Mesendoderm (in vitro differentiated cells): ENCODE measurements around the gene GAPDH.
"Not testable (repeated sequence)": the region's sequence is repeated elsewhere in the genome, so short reads cannot be mapped to it uniquely, and the experiment has no call there.

Source experiments
- DNase-seq: peaks from one replicate; pipeline ENCODE4 v3.0.0; 2013
- H2AK5ac ChIP-seq: 2 replicates; pipeline ENCODE4 v1.6.1; 2013; ENCODE audit warnings: low read length, inconsistent platforms
- H2BK120ac ChIP-seq: 2 replicates; pipeline ENCODE4 v1.6.1; 2013; ENCODE audit warnings: low read depth, mild to moderate bottlenecking, low read length, moderate library complexity, mixed read lengths
- H2BK15ac ChIP-seq: replicated peaks from 2 replicates; pipeline ENCODE4 v1.6.1; 2013; ENCODE audit warnings: low read depth, mild to moderate bottlenecking, moderate library complexity
- H2BK5ac ChIP-seq: 2 replicates; pipeline ENCODE4 v1.6.1; 2013; ENCODE audit warnings: low read length, inconsistent platforms
- H3K18ac ChIP-seq: 2 replicates; pipeline ENCODE4 v1.6.1; 2013; ENCODE audit warnings: mild to moderate bottlenecking, low read length, mixed read lengths
- H3K23ac ChIP-seq: one replicate; pipeline ENCODE4 v1.6.1; 2013; ENCODE audit warnings: low read length
- H3K27ac ChIP-seq: 2 replicates; pipeline ENCODE4 v1.5.1; 2013; ENCODE audit warnings: low read depth, mild to moderate bottlenecking, inconsistent platforms, low read length, moderate library complexity
- H3K27me3 ChIP-seq: 2 replicates; pipeline ENCODE4 v1.6.1; 2013; ENCODE audit warnings: low read length, control low read depth, mild to moderate bottlenecking, inconsistent platforms; ENCODE audit not compliant: insufficient read depth, poor library complexity
- H3K36me3 ChIP-seq: 2 replicates; pipeline ENCODE4 v1.6.1; 2013; ENCODE audit warnings: low read length, inconsistent platforms; ENCODE audit not compliant: control insufficient read depth, insufficient read depth
- H3K4ac ChIP-seq: one replicate; pipeline ENCODE4 v1.6.1; 2013; ENCODE audit warnings: low read depth, mild to moderate bottlenecking, low read length, moderate library complexity
- H3K4me1 ChIP-seq: 2 replicates; pipeline ENCODE4 v1.6.1; 2013; ENCODE audit warnings: low read depth, low read length, inconsistent platforms; ENCODE audit not compliant: control insufficient read depth
- H3K4me2 ChIP-seq: 2 replicates; pipeline ENCODE4 v1.6.1; 2013; ENCODE audit warnings: low read length
- H3K4me3 ChIP-seq: 2 replicates; pipeline ENCODE4 v1.5.1; 2013; ENCODE audit warnings: mild to moderate bottlenecking, low read length
- H3K56ac ChIP-seq: one replicate; pipeline ENCODE4 v1.6.1; 2013; ENCODE audit warnings: low read length
- H3K79me1 ChIP-seq: 2 replicates; pipeline ENCODE4 v1.6.1; 2013; ENCODE audit warnings: low read length, inconsistent platforms
- H3K79me2 ChIP-seq: 2 replicates; pipeline ENCODE4 v1.6.1; 2013; ENCODE audit warnings: mild to moderate bottlenecking, low read length; ENCODE audit not compliant: control insufficient read depth, insufficient read depth
- H3K9ac ChIP-seq: 2 replicates; pipeline ENCODE4 v1.6.1; 2013; ENCODE audit warnings: low read length, inconsistent platforms
- H4K5ac ChIP-seq: one replicate; pipeline ENCODE4 v1.6.1; 2013; ENCODE audit warnings: low read length
- H4K8ac ChIP-seq: one replicate; pipeline ENCODE4 v1.6.1; 2013; ENCODE audit warnings: low read depth, mild to moderate bottlenecking, control low read depth, low read length, moderate library complexity
- WGBS: extraction: QIAGEN DNeasy Blood & Tissue Kit; methylation state at CpG from one replicate; pipeline ENCODE4 v1.1.7; 2013; ENCODE audit warnings: low lambda C conversion rate, missing lambda C conversion rate; ENCODE audit not compliant: insufficient coverage; ENCODE audit errors: extremely low coverage; 5-methylcytosine and 5-hydroxymethylcytosine counted together

GAPDH gene

DNA sequence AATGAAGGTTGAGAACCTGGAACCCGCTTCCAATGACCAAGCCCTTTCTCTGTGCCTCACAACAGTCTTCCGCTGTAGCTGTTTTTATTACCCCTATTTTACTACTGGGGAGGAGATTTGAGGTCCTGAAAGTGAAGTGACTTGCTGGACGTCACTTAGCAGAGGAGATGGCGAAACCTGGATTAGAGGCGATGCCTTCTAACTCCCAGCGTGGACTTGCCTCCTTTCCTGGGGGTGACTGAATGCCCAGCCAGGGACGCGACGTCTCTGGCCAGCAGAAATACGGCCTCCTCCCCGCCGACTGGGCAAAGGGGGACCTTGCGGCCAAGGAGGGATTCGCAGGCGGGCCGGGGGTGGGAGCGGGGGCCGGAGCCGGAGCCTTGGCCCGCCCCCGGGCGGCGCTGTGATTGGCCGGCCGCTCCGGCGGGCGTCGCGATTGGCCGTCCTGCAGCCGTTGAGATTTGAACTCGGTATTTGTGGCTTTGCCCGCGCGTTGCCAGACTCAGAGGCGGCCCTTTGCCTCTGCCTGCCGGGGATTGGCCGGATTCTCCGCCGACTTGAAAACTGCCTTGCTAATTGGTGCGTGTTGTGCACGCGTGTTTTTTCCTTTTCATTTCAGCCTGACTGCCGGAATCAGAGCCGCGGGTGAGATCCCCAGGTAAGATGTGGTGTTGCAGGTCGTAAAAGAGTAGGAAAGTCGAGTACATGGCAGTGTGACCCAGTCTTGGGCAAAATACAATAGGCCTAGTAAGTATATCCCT lies 40.6 kb upstream of the GAPDH start, which contains the start of gene NCAPD2:
TSS of gene NCAPD2 (plus strand) at position 606 of the 761 bp plus-strand sequence. CDS start 997 bp downstream, outside the sequence.
- peak; percentile 99 for DNase-seq
- H2BK120ac ChIP-seq: no peak within 1 kb of the TSS
- peak within 1 kb of the TSS; percentile 41 for H4K8ac ChIP-seq
- H2BK15ac ChIP-seq: no peak within 1 kb of the TSS
- H3K4ac ChIP-seq: peak within 1 kb of the TSS; percentile 78
- peak within 1 kb of the TSS; percentile 100 for H4K5ac ChIP-seq
- H3K79me2 ChIP-seq: peaks cover 22% of the 10 kb centered on the region
- peak within 1 kb of the TSS; percentile 90 for H3K27ac ChIP-seq
- peak within 1 kb of the TSS; percentile 100 for H3K9ac ChIP-seq
- H3K18ac ChIP-seq: peak within 1 kb of the TSS; percentile 63
- H3K4me2 ChIP-seq: peak within 1 kb of the TSS; percentile 100
- H3K36me3 ChIP-seq: peaks cover 3% of the 10 kb centered on the region
- peak within 1 kb of the TSS; percentile 93 for H2BK5ac ChIP-seq
- no peaks in the 10 kb centered on the region for H3K27me3 ChIP-seq
- no peak within 1 kb of the TSS for H3K23ac ChIP-seq
- peak within 1 kb of the TSS; percentile 94 for H2AK5ac ChIP-seq
- peak within 1 kb of the TSS; percentile 99 for H3K4me3 ChIP-seq
- WGBS: no CpG with 5 or more reads among the region's 49 CpGs
- H3K56ac ChIP-seq: peak within 1 kb of the TSS; percentile 100
- H3K79me1 ChIP-seq: peaks cover 18% of the 10 kb centered on the region
- peaks cover 7% of the 10 kb centered on the region for H3K4me1 ChIP-seq

DNA sequence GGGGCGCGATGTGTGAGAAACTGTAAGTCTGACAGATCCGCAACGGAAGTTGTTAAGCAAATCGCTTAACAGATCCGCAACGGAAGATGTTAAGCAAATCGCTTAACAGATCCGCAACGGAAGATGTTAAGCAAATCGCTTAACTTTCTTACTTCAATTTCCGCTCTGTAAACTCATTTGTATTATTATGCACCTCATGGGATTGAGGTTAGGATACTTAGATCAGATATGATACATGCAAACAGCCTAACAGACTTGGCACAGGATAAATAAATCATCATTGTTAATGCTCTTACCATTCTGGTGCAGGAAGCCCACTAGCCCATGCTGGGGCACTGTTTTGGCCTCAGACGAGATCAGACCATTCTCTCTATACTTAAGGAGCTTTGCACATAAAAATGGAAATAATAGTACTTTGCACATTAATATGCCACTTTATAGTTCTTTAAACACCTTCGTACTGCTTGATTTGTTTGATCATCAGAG lies 40.0 kb upstream of the GAPDH start:
- no peak for DNase-seq
- Histone ChIP-seq H3K4ac (no peak overlapping the region), H3K56ac (peak overlapping the region; percentile 94), H3K27ac (peak overlapping the region; percentile 86), H3K79me1 (peaks cover 18% of the 10 kb centered on the region), H2AK5ac (no peak overlapping the region), H3K4me1 (peaks cover 7% of the 10 kb centered on the region), H3K36me3 (peaks cover 3% of the 10 kb centered on the region), H3K23ac (no peak overlapping the region), H3K9ac (peak overlapping the region; percentile 90), H3K79me2 (peaks cover 22% of the 10 kb centered on the region), H3K4me3 (peak overlapping the region; percentile 93), H2BK15ac (no peak overlapping the region), H4K5ac (peak overlapping the region; percentile 84), H3K18ac (no peak overlapping the region), H4K8ac (no peak overlapping the region), H3K4me2 (peak overlapping the region; percentile 77), H2BK5ac (peak overlapping the region; percentile 81), H3K27me3 (no peaks in the 10 kb centered on the region), H2BK120ac (no peak overlapping the region)
- WGBS: no CpG with 5 or more reads among the region's 14 CpGs

GRCh38 chr12:6494968-6495367 lies 39.3 kb upstream of the GAPDH start:
- H3K79me1 ChIP-seq: peaks cover 18% of the 10 kb centered on the region
- H2BK5ac ChIP-seq: no peak overlapping the region
- H3K4me2 ChIP-seq: peak overlapping the region; percentile 77
- peak overlapping the region; percentile 38 for H3K56ac ChIP-seq
- H3K79me2 ChIP-seq: peaks cover 22% of the 10 kb centered on the region
- H3K4me1 ChIP-seq: peaks cover 7% of the 10 kb centered on the region
- no peak overlapping the region for H4K8ac ChIP-seq
- WGBS: no CpG with 5 or more reads among the region's 1 CpG
- H3K18ac ChIP-seq: no peak overlapping the region
- no peak overlapping the region for H3K4me3 ChIP-seq
- no peak overlapping the region for H2BK15ac ChIP-seq
- H3K9ac ChIP-seq: peak overlapping the region; percentile 90
- H3K27me3 ChIP-seq: no peaks in the 10 kb centered on the region
- no peak overlapping the region for H3K27ac ChIP-seq
- no peak overlapping the region for H2BK120ac ChIP-seq
- H3K23ac ChIP-seq: no peak overlapping the region
- no peak overlapping the region for H2AK5ac ChIP-seq
- no peak for DNase-seq
- H3K4ac ChIP-seq: no peak overlapping the region
- H4K5ac ChIP-seq: no peak overlapping the region
- peaks cover 4% of the 10 kb centered on the region for H3K36me3 ChIP-seq

DNA sequence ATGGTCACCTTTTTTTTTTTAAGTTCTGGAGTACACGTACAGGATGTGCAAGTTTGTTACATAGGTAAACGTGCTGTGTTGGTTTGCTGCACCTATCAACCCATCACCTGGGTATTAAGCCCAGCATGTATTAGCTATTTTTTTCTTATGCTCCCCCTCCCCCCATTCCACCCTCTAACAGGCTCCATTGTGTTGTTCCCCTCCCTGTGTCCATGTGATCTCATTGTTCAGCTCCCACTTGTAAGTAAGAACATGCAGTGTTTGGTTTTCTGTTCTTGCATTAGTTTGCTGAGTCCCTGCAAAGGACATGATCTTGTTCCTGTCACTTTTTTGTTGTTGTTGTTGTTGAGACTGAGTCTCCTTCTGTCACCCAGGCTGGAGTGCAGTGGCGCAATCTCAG lies 37.0 kb upstream of the GAPDH start:
- peaks cover 10% of the 10 kb centered on the region for H3K36me3 ChIP-seq
- WGBS: no CpG with 5 or more reads among the region's 3 CpGs

GRCh38 chr12:6500466-6500865 lies 33.9 kb upstream of the GAPDH start:
- Histone ChIP-seq H3K36me3 (peaks cover 12% of the 10 kb centered on the region), H2BK5ac (no peak overlapping the region), H3K79me2 (peaks cover 17% of the 10 kb centered on the region), H3K4me3 (no peak overlapping the region), H3K23ac (no peak overlapping the region), H2BK15ac (no peak overlapping the region), H3K4me2 (no peak overlapping the region), H3K56ac (no peak overlapping the region), H4K5ac (no peak overlapping the region), H2AK5ac (no peak overlapping the region), H2BK120ac (no peak overlapping the region), H3K4me1 (no peaks in the 10 kb centered on the region), H3K4ac (no peak overlapping the region), H3K18ac (no peak overlapping the region), H3K27ac (no peak overlapping the region), H3K79me1 (peaks cover 17% of the 10 kb centered on the region), H4K8ac (peak overlapping the region; percentile 5), H3K9ac (no peak overlapping the region), H3K27me3 (no peaks in the 10 kb centered on the region)
- DNase-seq: no peak
- no CpG with 5 or more reads among the region's 2 CpGs for WGBS

More for the DNA sequence above, 37.0 kb upstream of the GAPDH start:
- H3K4me2 ChIP-seq, H3K56ac ChIP-seq, H4K5ac ChIP-seq, H3K18ac ChIP-seq, H2AK5ac ChIP-seq, DNase-seq, H3K9ac ChIP-seq, H3K27me3 ChIP-seq, H3K4me3 ChIP-seq, H3K4ac ChIP-seq, H2BK15ac ChIP-seq, H3K23ac ChIP-seq, H4K8ac ChIP-seq, H3K4me1 ChIP-seq, H3K27ac ChIP-seq, H2BK5ac ChIP-seq, H2BK120ac ChIP-seq: not testable (repeated sequence)
- Histone ChIP-seq H3K79me2 (peaks cover 27% of the 10 kb centered on the region), H3K79me1 (peaks cover 25% of the 10 kb centered on the region)
